GM10248 (cell line): Measurements from ENCODE around the gene HIPK4.
A peak's percentile ranks its signal among the peaks of the same experiment; 100 is the strongest.

Experiments
- CTCF ChIA-PET: fragments of 300-600 bp; sonication (Branson Sonifier 250); formaldehyde crosslinking; extraction: SDS; loops from one replicate; lab custom pipeline; 2021; ENCODE audit warnings: antibody characterized with exemption; lab: Yijun Ruan, JAX
- POLR2A ChIA-PET: fragments of 350-650 bp; sonication (Branson Sonifier 250); formaldehyde crosslinking; extraction: SDS; loops from one replicate; lab custom pipeline; 2020; ENCODE audit warnings: antibody characterized with exemption; lab: Yijun Ruan, JAX
- DNase-seq: peaks from one replicate; pipeline ENCODE4 v3.0.0; 2012; ENCODE audit errors: extremely low spot score
- TF ChIP-seq, protein P1 (sequence below): IDR thresholded peaks from 2 replicates; pipeline ENCODE4 v1.5.1; 2012; ENCODE audit warnings: mild to moderate bottlenecking, low read depth; ENCODE audit errors: extremely low read depth, missing control alignments, control extremely low read depth

Gene HIPK4

GRCh38 chr19:40425450-40426287 is 35.7 kb upstream of the HIPK4 start, which contains the start of gene SERTAD1:
TSS of gene SERTAD1 (minus strand) at chr19:40425992. CDS start at chr19:40423546, 2,446 bp downstream.
- TF ChIP-seq, protein P1, sequence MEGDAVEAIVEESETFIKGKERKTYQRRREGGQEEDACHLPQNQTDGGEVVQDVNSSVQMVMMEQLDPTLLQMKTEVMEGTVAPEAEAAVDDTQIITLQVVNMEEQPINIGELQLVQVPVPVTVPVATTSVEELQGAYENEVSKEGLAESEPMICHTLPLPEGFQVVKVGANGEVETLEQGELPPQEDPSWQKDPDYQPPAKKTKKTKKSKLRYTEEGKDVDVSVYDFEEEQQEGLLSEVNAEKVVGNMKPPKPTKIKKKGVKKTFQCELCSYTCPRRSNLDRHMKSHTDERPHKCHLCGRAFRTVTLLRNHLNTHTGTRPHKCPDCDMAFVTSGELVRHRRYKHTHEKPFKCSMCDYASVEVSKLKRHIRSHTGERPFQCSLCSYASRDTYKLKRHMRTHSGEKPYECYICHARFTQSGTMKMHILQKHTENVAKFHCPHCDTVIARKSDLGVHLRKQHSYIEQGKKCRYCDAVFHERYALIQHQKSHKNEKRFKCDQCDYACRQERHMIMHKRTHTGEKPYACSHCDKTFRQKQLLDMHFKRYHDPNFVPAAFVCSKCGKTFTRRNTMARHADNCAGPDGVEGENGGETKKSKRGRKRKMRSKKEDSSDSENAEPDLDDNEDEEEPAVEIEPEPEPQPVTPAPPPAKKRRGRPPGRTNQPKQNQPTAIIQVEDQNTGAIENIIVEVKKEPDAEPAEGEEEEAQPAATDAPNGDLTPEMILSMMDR = peak; percentile 59

DNA sequence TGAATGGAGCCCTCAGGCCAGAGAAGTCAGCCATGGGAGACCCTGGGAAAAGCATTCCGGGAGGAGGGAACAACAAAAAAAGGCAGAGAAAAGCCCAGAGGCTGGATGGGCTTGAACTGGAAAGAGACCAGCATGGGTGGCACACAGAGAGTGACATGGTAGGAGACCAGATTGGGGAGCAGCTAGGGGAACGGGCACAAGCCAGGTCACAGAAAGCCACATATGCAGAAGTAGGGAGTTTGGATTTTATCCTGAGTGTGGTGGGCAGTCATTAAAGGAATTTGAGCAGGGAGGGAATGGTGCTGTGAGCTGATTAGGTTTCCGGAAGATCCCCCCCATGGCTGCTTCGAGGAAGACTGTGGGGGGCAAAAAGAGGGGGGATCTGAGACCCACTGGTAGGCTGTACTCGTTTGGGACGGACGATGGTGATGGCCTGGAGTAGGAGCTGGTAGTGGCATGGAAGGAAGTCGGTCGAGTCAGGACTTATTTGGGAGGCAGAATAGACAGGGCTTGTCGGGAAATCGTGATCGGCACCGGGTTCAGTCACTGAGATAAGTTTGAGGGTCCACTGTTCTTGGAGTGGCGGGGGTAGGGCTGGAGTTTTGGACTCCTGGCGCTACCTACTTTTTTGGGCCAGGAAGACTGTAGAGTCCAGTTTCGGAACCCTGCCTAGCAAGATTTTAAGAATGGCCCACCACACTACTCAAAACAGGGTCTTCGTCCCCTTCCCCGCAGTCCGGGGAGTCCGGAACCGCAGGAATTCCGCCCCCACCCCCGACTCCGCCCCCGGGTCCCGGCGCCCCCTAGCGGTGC is 34.9 kb upstream of the HIPK4 start:
- DNase-seq = no peak
- TF ChIP-seq, protein P1 = no peak
- ChIA-PET CTCF (interaction anchor here (0.8 to 6.3 kb wide), 9 partner anchors 9 to 178 kb away, joined by 3 to 42 read pairs (median 4); partner anchors contain the start of genes BLVRB, PRX and SPTBN4), POLR2A (interaction anchor here (0.6 to 1.1 kb wide), 3 partner anchors 9 to 38 kb away, joined by 3 to 7 read pairs (median 3); no protein-coding TSS in a partner anchor)

More at GRCh38 chr19:40425450-40426287, 35.7 kb upstream of the HIPK4 start, which contains the start of gene SERTAD1:
- ChIA-PET POLR2A (interaction anchor here (0.5 to 2.1 kb wide), 12 partner anchors 8 to 938 kb away, joined by 3 to 28 read pairs (median 4); partner anchors contain the start of genes BLVRB, C19orf47, PLD3 and SPTBN4), CTCF (interaction anchor here (0.7 to 6.3 kb wide), 12 partner anchors 10 to 121 kb away, joined by 3 to 42 read pairs (median 7); partner anchors contain the start of genes BLVRB, PRX and SPTBN4)
- DNase-seq = peak; percentile 99

GRCh38 chr19:40423938-40424337 is 34.0 kb upstream of the HIPK4 start:
- ChIA-PET CTCF (interaction anchor here (0.8 to 6.3 kb wide), 8 partner anchors 8 to 179 kb away, joined by 3 to 42 read pairs (median 4); partner anchors contain the start of genes BLVRB and SPTBN4), POLR2A (interaction anchor here (1.7 kb wide), 1 partner anchor 20 kb away, joined by 11 read pairs; the partner anchor contains the start of gene SERTAD3)
- TF ChIP-seq, protein P1 = no peak

GRCh38 chr19:40422748-40423566 is 33.0 kb upstream of the HIPK4 start:
- ChIA-PET POLR2A (interaction anchor here (0.5 to 1.7 kb wide), 3 partner anchors 17 to 43 kb away, joined by 3 to 11 read pairs (median 3); partner anchors contain the start of genes BLVRB and SERTAD3), CTCF (interaction anchor here (1.0 to 6.3 kb wide), 3 partner anchors 12 to 42 kb away, joined by 4 to 42 read pairs (median 15); partner anchors contain the start of genes BLVRB and SPTBN4)
- no peak for DNase-seq
- TF ChIP-seq, protein P1 = no peak

More at GRCh38 chr19:40423938-40424337, 34.0 kb upstream of the HIPK4 start:
- DNase-seq = no peak

DNA sequence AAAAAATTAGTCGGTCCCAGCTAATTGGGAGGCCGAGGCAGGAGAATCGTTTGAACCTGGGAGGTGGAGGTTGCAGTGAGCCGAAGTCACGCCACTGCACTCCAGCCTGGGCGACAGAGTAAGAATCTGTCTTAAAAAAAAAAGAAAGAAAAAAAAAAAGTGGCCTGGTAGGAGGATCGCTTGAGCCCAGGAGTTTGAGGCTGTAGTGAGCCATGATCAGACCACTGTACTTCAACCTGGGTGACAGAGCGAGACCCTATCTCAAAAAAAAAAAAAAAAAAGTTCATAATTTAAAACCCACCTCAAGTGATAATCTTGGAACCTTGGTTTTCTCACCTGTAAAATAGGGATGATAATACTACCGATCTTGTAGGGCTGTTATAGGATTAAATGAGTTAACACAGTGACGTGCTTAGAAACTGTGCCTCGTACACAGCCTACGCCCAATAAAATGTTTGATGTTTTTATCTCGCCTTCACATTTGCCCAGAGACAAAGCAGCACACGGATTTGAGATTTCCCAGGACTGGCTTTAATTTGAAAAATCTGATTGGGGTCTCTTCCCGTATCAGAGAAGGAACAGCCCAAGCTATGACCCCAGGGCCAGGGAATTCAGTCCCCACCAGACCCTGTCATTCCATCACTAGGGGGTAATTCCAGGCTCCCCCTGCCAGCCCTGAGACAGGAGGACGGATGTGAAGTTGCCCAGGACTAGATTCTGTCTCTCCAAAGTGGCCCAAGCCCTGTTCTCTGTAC is 32.2 kb upstream of the HIPK4 start:
- CTCF ChIA-PET = interaction anchor here (2.1 to 6.3 kb wide), 5 partner anchors 13 to 117 kb away, joined by 11 to 42 read pairs (median 15); partner anchors contain the start of genes BLVRB, SERTAD3 and SPTBN4
- POLR2A ChIA-PET = interaction anchor here (0.8 to 1.7 kb wide), 2 partner anchors 13 to 21 kb away, joined by 3 to 11 read pairs; partner anchors contain the start of gene SERTAD3
- TF ChIP-seq, protein P1 = no peak
- no peak for DNase-seq
